IMR-90 (cell line): ENCODE results near the gene TSC1. TPM values are rescaled to one million over a fixed set of nuclear protein-coding genes. Genes with fewer than 3 reads are reported as not detected.

Experiments
- ATAC-seq: fragments of 200-7000 bp; cut with Tn5 transposase; 2 replicates; pipeline ENCODE4 v1.9.1; 2020; ENCODE audit warnings: low read depth, mild to moderate bottlenecking, moderate library complexity
- BruUV-seq: library from RNA; stranded (reverse); fragments of 400-500 nt; replicated peaks from 2 replicates; lab custom pipeline; 2021; lab: Mats Ljungman, UMichigan
- CTCF ChIA-PET: fragments of 300-600 bp; formaldehyde crosslinking; extraction: SDS; loops from one replicate; lab custom pipeline; 2021; ENCODE audit warnings: antibody characterized with exemption; lab: Yijun Ruan, JAX
- POLR2A ChIA-PET: fragments of 300-600 bp; sonication (Branson Sonifier 250); formaldehyde crosslinking; loops from one replicate; lab custom pipeline; 2022; ENCODE audit warnings: antibody characterized with exemption; ENCODE audit not compliant: unreplicated experiment; lab: Charles Lee
- DNase-seq: peaks from one replicate; pipeline ENCODE4 v3.0.0; 2013
- H2AFZ ChIP-seq: replicated peaks from 2 replicates; pipeline ENCODE3; 2013; ENCODE audit warnings: low read length, mild to moderate bottlenecking; ENCODE audit not compliant: poor library complexity
- H2AK5ac ChIP-seq: 2 replicates; pipeline ENCODE4 v1.6.1; 2013; ENCODE audit warnings: low read depth, low read length, inconsistent platforms
- H2AK9ac ChIP-seq: replicated peaks from 2 replicates; pipeline ENCODE3; 2013; ENCODE audit warnings: mild to moderate bottlenecking, low read depth, low read length, moderate library complexity; ENCODE audit not compliant: poor library complexity
- H2BK120ac ChIP-seq: 2 replicates; pipeline ENCODE4 v1.6.1; 2013; ENCODE audit warnings: low read depth, low read length, inconsistent platforms
- H2BK15ac ChIP-seq: 3 replicates; pipeline ENCODE4 v1.6.1; 2013; ENCODE audit warnings: low read depth, low read length, inconsistent platforms
- H2BK20ac ChIP-seq: 2 replicates; pipeline ENCODE4 v1.6.1; 2013; ENCODE audit warnings: low read depth, mild to moderate bottlenecking, inconsistent platforms, low read length, moderate library complexity
- H2BK5ac ChIP-seq: 2 replicates; pipeline ENCODE4 v1.6.1; 2013; ENCODE audit warnings: mild to moderate bottlenecking, low read depth, low read length, inconsistent platforms; ENCODE audit not compliant: poor library complexity, severe bottlenecking
- H3K14ac ChIP-seq: replicated peaks from 2 replicates; pipeline ENCODE4 v1.6.1; 2013; ENCODE audit warnings: low read depth, low read length, inconsistent platforms
- H3K18ac ChIP-seq: 2 replicates; pipeline ENCODE4 v1.6.1; 2013; ENCODE audit warnings: low read depth, low read length, control low read depth
- H3K23ac ChIP-seq: 2 replicates; pipeline ENCODE4 v1.6.1; 2013; ENCODE audit warnings: low read depth, low read length, inconsistent platforms
- H3K27ac ChIP-seq: 2 replicates; pipeline ENCODE4 v1.5.1; 2013; ENCODE audit warnings: mild to moderate bottlenecking, control low read depth, low read length; ENCODE audit not compliant: insufficient read depth
- H3K27me3 ChIP-seq: 2 replicates; pipeline ENCODE4 v1.6.1; 2013; ENCODE audit warnings: low read length; ENCODE audit not compliant: control insufficient read depth, insufficient read depth
- H3K36me3 ChIP-seq: 2 replicates; pipeline ENCODE4 v1.6.1; 2013; ENCODE audit warnings: low read length, mixed read lengths; ENCODE audit not compliant: control insufficient read depth, insufficient read depth
- H3K4ac ChIP-seq: 2 replicates; pipeline ENCODE4 v1.6.1; 2013; ENCODE audit warnings: low read depth, low read length, inconsistent platforms
- H3K4me1 ChIP-seq: 2 replicates; pipeline ENCODE4 v1.6.1; 2013; ENCODE audit warnings: low read length, mixed read lengths; ENCODE audit not compliant: control insufficient read depth, insufficient read depth
- H3K4me2 ChIP-seq: 2 replicates; pipeline ENCODE4 v1.6.1; 2013; ENCODE audit warnings: low read depth, mild to moderate bottlenecking, control low read depth, low read length, moderate library complexity
- H3K4me3 ChIP-seq: 2 replicates; pipeline ENCODE4 v1.5.1; 2013; ENCODE audit warnings: low read depth, mild to moderate bottlenecking, control low read depth, low read length, moderate library complexity; ENCODE audit not compliant: insufficient read depth
- H3K56ac ChIP-seq: 2 replicates; pipeline ENCODE4 v1.6.1; 2013; ENCODE audit warnings: low read length, inconsistent platforms; ENCODE audit not compliant: insufficient read depth; ENCODE audit errors: extremely low read depth
- H3K79me1 ChIP-seq, 2 experiments: 2 replicates each; pipeline ENCODE4 v1.6.1; 2013; ENCODE audit warnings: low read length in 2 of 2, inconsistent platforms in 1 of 2, low read depth in 1 of 2
- H3K9ac ChIP-seq: 2 replicates; pipeline ENCODE4 v1.6.1; 2013; ENCODE audit warnings: low read depth, low read length, control low read depth
- H3K9me1 ChIP-seq: 2 replicates; pipeline ENCODE4 v1.6.1; 2013; ENCODE audit warnings: low read length, inconsistent platforms; ENCODE audit not compliant: insufficient read depth
- H3K9me3 ChIP-seq: 2 replicates; pipeline ENCODE4 v1.6.1; 2013; ENCODE audit warnings: low read length; ENCODE audit not compliant: control insufficient read depth, insufficient read depth
- H4K20me1 ChIP-seq: 2 replicates; pipeline ENCODE4 v1.6.1; 2013; ENCODE audit warnings: low read length, inconsistent platforms; ENCODE audit not compliant: insufficient read depth
- H4K5ac ChIP-seq: 2 replicates; pipeline ENCODE4 v1.6.1; 2013; ENCODE audit warnings: mild to moderate bottlenecking, low read depth, low read length, control low read depth
- H4K8ac ChIP-seq, 2 experiments: 2 replicates each; pipeline ENCODE4 v1.6.1; 2013; ENCODE audit warnings: low read depth in 2 of 2, low read length in 2 of 2, control low read depth in 1 of 2, inconsistent platforms in 1 of 2
- H4K91ac ChIP-seq: 2 replicates; pipeline ENCODE4 v1.6.1; 2013; ENCODE audit warnings: low read depth, low read length, inconsistent platforms; ENCODE audit not compliant: insufficient read depth
- BHLHE40 ChIP-seq: fragments of 150-350 bp; IDR thresholded peaks from 2 replicates; pipeline ENCODE4 v1.6.1; 2016; ENCODE audit warnings: mild to moderate bottlenecking, low read depth, low read length
- CEBPB ChIP-seq: IDR thresholded peaks from 2 replicates; pipeline ENCODE4 v1.6.1; 2012; ENCODE audit warnings: low read depth, low read length, improper control_type of control experiment
- FOS ChIP-seq: fragments of 150-350 bp; IDR thresholded peaks from 2 replicates; pipeline ENCODE4 v1.6.1; 2016; ENCODE audit warnings: low read depth, low read length
- NFE2L2 ChIP-seq: fragments of 150-350 bp; IDR thresholded peaks from 2 replicates; pipeline ENCODE4 v1.6.1; 2016; ENCODE audit warnings: low read depth, mild to moderate bottlenecking, low read length
- RAD21 ChIP-seq: IDR thresholded peaks from 2 replicates; pipeline ENCODE4 v1.6.1; 2012; ENCODE audit warnings: low read length, improper control_type of control experiment
- SMC3 ChIP-seq: fragments of 150-350 bp; IDR thresholded peaks from 2 replicates; pipeline ENCODE4 v1.6.1; 2016; ENCODE audit warnings: low read depth, mild to moderate bottlenecking, antibody characterized with exemption, low read length, moderate library complexity
- USF2 ChIP-seq: fragments of 150-350 bp; IDR thresholded peaks from 2 replicates; pipeline ENCODE4 v1.6.1; 2017; ENCODE audit warnings: mild to moderate bottlenecking, antibody characterized with exemption, low read length, low read depth
- WGBS, 2 experiments: methylation state at CpG; one replicate each; pipeline versions ENCODE4 v1.1.5 to v1.1.7; 2013; ENCODE audit warnings: missing lambda C conversion rate in 2 of 2; ENCODE audit not compliant: insufficient read length in 1 of 2; ENCODE audit errors: extremely low coverage in 2 of 2; 5-methylcytosine and 5-hydroxymethylcytosine counted together
- dilution Hi-C: fragments of 300-500 bp; cut with HindIII; formaldehyde crosslinking; loops from one replicate; pipeline ENCODE4 v1.14.3; 2018; ENCODE audit warnings: low sequenced_read_pairs; ENCODE audit not compliant: unreplicated experiment
- in situ Hi-C: fragments of 300-500 bp; cut with MboI; formaldehyde crosslinking; loops from 3 replicates; pipeline ENCODE4 v1.14.3; 2019; ENCODE audit warnings: low sequenced_read_pairs, inconsistent platforms, mixed read lengths
- intact Hi-C: fragments of 100-400 bp; cut with micrococcal nuclease; formaldehyde crosslinking; loops from 2 replicates; pipeline ENCODE4 v1.10.0; 2022
- polyA plus RNA-seq, 3 experiments: library from polyadenylated mRNA; depleted of rRNA; stranded (reverse); fragments of >200 nt; gene quantifications; 2 replicates each; pipeline ENCODE4 v1.2.3, GENCODE V29; 2012; ENCODE audit warnings: low replicate concordance in 1 of 3
- total RNA-seq: library from RNA; depleted of rRNA; stranded (reverse); fragments of >200 nt; gene quantifications from 2 replicates; pipeline ENCODE4 v1.2.3, GENCODE V29; 2012

Gene TSC1
- total and polyA plus RNA-seq, 2 of the 4 experiments (the other 2 are of a cell fraction), result 25.7 to 56.3 TPM

- no peak overlapping the region for H3K14ac ChIP-seq
- in situ Hi-C loops, result no loop called here
- H2AK9ac ChIP-seq, result no peak overlapping the region
- H2BK20ac ChIP-seq, result no peak overlapping the region
- 100% methylated on average over 1 of the region's 6 CpGs; no CpG with 5 or more reads in 1 of the 2 experiments for WGBS, 2 experiments
- POLR2A ChIA-PET, result no interaction called here
- H3K9me1 ChIP-seq, result no peaks in the 10 kb centered on the region
- no peaks in the 10 kb centered on the region; a peak in 1 of 4 replicates for H3K79me1 ChIP-seq
- no peaks in the 10 kb centered on the region for H3K27me3 ChIP-seq
- H2AK5ac ChIP-seq, result no peak overlapping the region
- H3K4me3 ChIP-seq, result no peak overlapping the region
- no TSS peak for BruUV-seq
- no peak overlapping the region for H2AFZ ChIP-seq
- no peak overlapping the region for H3K27ac ChIP-seq
- no peak overlapping the region for H3K9ac ChIP-seq
- TF ChIP-seq BHLHE40 (no peak), USF2 (no peak), NFE2L2 (no peak), RAD21 (no peak), SMC3 (no peak), CEBPB (no peak), FOS (no peak)
- H3K18ac ChIP-seq, result no peak overlapping the region
- no peaks in the 10 kb centered on the region for H3K4me1 ChIP-seq
- H2BK5ac ChIP-seq, result no peak overlapping the region
- H3K23ac ChIP-seq, result no peak overlapping the region
- H4K5ac ChIP-seq, result no peak overlapping the region
- peaks cover 39% of the 10 kb centered on the region for H3K36me3 ChIP-seq
- DNase-seq (no peak), ATAC-seq (no peak)
- no peak overlapping the region for H2BK120ac ChIP-seq
- H3K9me3 ChIP-seq, result no peaks in the 10 kb centered on the region
- no peak overlapping the region for H3K4me2 ChIP-seq
- CTCF ChIA-PET, result interaction anchor here (0.6 to 1.2 kb wide), 3 partner anchors 12 to 542 kb away, joined by 3 to 7 read pairs (median 3); no protein-coding TSS in a partner anchor
- H4K20me1 ChIP-seq, result no peaks in the 10 kb centered on the region
- H4K91ac ChIP-seq, result no peak overlapping the region
- no peak overlapping the region for H4K8ac ChIP-seq
- no peak overlapping the region for H3K56ac ChIP-seq
- dilution Hi-C loops, result no loop called here
- intact Hi-C loops, result no loop called here
- H3K4ac ChIP-seq, result no peak overlapping the region
- no peak overlapping the region for H2BK15ac ChIP-seq
These were observed 29.5 kb downstream of the TSC1 start for GRCh38 chr9:132914924-132915323.
